ENCODE measurements around the gene L3MBTL3.
A peak's percentile ranks its signal among the peaks of the same experiment; 100 is the strongest.
"Not testable (repeated sequence)": the region's sequence is repeated elsewhere in the genome, so short reads cannot be mapped to it uniquely, and the experiment has no call there.

Gene L3MBTL3

GRCh38 chr6:130138909-130139242, 120.5 kb downstream of the L3MBTL3 start:
- DNase-seq (ENCODE audit: low read depth): no peak

- DNase-seq (ENCODE audit: low read depth): no peak
Measured at GRCh38 chr6:130140084-130140483, 121.7 kb downstream of the L3MBTL3 start.

DNA sequence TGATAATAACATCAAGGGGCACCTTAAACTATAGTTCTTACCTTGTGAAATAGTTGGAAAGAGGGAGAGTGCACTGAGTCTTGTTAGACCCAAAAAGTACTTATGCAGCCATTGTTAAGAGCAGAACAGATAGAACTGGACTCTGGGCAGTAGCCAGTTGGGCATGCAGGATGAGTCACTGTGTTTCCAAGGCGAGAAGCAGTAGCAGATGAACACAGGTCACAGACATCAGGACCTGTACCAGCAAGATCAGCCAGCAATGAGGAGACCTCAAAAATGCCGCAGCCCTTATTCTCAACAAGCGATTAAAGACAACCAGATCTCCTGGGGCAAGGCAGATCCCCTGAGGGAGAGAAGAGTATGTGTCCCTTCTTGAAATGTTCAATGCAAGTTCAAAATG, 125.3 kb downstream of the L3MBTL3 start:
- DNase-seq (ENCODE audit: low read depth): no peak

DNA sequence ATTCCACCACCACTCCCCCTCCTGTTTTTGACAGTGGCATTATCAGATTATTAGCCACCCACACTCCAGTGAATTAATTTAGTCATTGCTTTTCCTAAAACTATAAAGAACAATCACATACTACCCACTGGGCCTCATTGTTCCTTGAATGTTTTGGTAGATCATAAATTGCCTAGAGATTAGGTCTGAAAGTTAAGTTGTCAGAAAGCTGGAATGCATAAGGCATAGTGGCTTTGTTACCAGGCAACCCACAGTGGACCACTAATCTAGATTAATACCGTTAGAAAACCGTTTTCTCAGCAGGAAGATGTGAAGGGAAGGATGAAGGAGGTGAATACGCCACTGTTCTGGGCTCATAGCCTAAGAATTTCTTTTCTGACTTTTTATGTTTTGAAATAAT, 128.7 kb downstream of the L3MBTL3 start:
- no peak for DNase-seq (ENCODE audit: low read depth)

DNA sequence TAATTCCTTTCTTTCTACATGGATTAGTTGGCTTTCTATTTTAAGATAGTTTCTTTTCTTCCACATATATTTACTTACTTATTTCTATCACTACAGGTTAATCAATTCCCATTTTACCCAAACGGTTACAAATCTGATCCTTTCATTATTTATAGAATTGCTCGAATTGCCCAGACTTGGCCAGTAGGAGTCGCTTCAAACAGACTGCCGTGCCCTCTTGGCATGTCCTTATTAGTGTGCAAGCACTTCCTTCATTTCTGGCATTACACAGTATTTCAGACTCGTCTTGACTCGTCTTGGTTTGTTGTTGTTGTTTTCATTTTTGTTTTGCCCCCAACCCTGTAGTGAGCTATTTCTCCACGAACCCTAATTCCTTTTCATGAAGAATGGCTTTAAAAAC, 129.8 kb downstream of the L3MBTL3 start:
- no peak for DNase-seq (ENCODE audit: low read depth)

GRCh38 chr6:130149016-130149415, 130.6 kb downstream of the L3MBTL3 start:
- not testable (repeated sequence) for DNase-seq (ENCODE audit: low read depth)

DNA sequence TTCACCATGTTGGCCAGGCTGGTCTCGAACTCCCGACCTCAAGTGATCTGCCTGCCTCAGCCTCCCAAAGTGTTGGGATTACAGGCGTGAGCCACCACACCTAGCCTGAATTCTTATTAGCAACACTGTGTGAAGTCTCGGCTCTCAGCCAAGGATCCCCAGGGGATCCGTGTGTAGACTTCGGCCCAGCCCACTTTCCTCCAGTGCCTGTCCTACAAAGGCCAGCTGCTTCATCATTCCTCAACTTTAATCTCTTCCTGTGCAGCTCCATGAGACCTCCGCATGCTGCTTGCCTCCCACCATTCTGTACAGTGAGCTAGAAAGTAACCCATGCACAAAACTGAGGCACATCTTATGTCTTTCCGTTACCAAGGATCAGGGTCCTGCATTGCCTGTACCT, 132.5 kb downstream of the L3MBTL3 start:
- DNase-seq (ENCODE audit: low read depth): no peak

GRCh38 chr6:130152908-130153510, 134.6 kb downstream of the L3MBTL3 start:
- DNase-seq (ENCODE audit: low read depth): no peak

GRCh38 chr6:130156908-130157307, 138.5 kb downstream of the L3MBTL3 start:
- DNase-seq (ENCODE audit: low read depth): no peak

DNA sequence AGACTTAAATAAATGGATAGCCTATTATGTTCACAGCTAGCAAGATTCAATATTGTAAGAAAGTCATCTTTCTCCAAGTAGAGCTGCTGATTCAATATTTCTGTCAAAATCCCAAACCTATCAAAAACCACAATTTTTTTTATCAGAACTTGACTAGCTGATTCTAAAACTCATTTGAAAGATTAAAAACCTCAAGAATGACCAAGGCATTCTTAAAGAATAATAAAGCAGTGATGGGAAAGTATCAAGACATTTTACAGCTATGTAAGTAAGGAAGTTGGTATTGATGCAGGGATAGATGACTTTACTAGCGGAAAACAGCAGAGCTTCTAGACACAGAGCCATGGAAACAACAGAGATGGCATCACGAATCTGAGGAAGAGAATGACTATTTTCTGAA, 139.7 kb downstream of the L3MBTL3 start:
- DNase-seq (ENCODE audit: low read depth): no peak

DNA sequence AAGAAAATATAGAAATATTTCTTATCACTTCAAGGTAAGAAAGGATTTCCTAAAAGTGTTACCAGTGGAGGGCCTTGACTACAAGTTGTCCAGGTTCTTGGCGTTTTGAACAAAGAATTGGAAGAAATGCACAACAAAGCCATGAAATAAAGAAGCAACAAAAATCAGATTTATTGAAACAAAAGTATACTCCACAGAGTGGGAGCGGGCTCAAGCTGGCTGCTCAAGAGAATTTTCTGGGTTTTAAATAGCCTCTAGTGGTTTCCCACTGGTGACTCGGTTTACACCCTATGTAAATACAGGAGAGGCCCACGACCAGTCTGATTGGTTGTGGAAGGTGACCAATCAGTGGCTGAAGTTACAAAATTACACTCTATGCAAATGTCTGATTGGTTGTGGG, 140.2 kb downstream of the L3MBTL3 start:
- no peak for DNase-seq (ENCODE audit: low read depth)

GRCh38 chr6:130159956-130160355, 141.6 kb downstream of the L3MBTL3 start:
- no peak for DNase-seq (ENCODE audit: low read depth)

- no peak for DNase-seq (ENCODE audit: low read depth)
Measured at GRCh38 chr6:130161683-130162404, 143.5 kb downstream of the L3MBTL3 start.

- no peak for DNase-seq (ENCODE audit: low read depth)
Measured at GRCh38 chr6:130162421-130162820, 144.0 kb downstream of the L3MBTL3 start.

GRCh38 chr6:130163266-130163665, 144.9 kb downstream of the L3MBTL3 start:
- no peak for DNase-seq (ENCODE audit: low read depth)

- DNase-seq (ENCODE audit: low read depth): no peak
Measured at GRCh38 chr6:130164251-130164650, 145.9 kb downstream of the L3MBTL3 start.

GRCh38 chr6:130167655-130168054, 149.3 kb downstream of the L3MBTL3 start:
- DNase-seq (ENCODE audit: low read depth): no peak

- DNase-seq (ENCODE audit: low read depth): not testable (repeated sequence)
Measured at GRCh38 chr6:130170160-130170559, 151.8 kb downstream of the L3MBTL3 start.

DNA sequence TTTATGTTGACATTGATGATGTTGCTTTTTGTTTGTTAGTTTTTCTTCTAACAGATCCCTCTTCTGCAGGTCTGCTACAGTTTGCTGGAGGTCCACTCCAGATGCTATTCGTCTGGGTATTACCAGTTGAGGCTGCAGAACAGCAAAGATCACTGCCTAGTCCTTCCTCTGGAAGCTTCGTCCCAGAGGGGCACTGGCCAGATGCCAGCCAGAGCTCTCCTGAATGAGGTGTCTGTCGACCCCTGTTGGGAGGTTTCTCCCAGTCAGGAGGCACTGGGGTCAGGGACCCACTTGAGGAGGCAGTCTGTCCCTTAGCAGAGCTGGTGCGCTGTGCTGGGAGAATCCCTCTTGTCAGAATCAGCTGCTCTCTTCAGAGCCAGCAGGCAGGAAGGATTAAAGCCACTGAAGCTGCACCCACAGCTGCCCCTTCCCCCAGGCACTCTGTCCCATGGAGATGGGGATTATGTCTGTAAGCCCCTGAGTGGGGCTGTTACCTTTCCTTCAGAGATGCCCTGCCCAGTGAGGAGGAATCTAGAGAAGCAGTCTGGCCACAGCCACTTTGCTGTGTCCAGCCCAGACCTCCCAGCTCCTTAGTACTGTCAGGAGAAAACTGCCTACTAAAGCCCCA, 155.1 kb downstream of the L3MBTL3 start:
- DNase-seq (ENCODE audit: low read depth): not testable (repeated sequence)

DNA sequence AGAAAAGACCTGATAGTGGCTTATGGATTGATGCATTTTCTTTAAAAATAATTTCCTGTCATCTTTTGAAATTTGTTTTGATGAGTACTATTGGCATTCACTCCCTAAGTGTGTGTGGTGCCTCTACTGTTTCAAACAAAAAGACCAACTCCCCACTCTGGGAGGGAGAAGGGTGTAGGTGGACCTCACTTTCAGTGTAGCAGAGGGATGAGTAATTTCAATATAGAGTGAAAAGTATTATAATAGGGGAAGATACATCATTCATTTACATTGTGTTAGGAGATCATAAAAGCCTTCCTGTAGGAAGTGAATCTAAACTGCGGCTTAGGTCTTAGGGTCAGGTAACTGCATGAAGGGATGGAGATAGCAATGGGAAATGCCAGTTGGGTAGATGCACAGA, 158.0 kb downstream of the L3MBTL3 start:
- DNase-seq (ENCODE audit: low read depth): no peak

DNA sequence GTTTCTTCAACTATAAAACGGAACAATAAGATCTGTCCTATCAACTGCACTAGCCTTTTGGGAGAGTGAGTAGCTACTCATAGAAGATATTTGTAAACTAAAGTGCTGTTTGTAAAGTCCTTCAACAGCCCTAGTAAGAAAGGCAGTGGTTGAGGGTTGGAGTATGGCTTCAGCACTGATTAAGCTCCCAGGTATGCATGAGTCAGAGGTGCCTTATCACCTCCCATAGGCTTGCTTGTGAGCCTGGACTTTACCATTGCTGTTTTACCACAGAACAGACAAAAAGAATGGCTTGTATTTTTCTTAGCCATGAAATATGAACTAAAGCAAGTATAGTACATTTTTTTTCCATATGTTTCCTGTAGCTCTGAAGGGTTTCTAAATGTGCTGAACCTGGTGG, 160.3 kb downstream of the L3MBTL3 start:
- peak; percentile 83 for DNase-seq (ENCODE audit: low read depth)

DNA sequence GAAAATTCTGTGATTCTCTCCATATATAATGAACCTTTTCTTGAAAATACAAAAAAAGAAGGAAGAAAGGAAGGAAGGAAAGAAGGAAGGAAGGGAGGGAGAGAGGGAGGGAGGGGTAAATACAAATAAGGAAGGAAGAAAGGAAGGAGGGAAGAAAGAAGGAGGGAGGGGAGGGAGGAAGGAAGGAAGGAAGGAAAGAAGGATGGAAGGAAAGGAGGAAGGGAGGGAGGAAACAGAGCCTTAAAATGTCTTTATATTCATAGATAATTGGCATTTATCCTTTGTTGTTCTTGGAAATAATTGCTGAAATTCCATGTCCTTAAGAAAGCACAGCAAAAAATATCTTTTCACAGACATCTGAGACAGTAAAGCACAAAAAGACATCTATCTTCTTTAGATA, 164.1 kb downstream of the L3MBTL3 start:
- DNase-seq (ENCODE audit: low read depth): no peak
